GM18511 (cell line): ENCODE measurements around the gene RMI2.

ENCODE experiments used
- ATAC-seq: cut with Tn5 transposase; IDR thresholded peaks from one replicate; pipeline ENCODE4 v1.9.1; 2021; ENCODE audit warnings: mild to moderate bottlenecking, moderate library complexity; ENCODE audit not compliant: unreplicated experiment

Gene RMI2

DNA sequence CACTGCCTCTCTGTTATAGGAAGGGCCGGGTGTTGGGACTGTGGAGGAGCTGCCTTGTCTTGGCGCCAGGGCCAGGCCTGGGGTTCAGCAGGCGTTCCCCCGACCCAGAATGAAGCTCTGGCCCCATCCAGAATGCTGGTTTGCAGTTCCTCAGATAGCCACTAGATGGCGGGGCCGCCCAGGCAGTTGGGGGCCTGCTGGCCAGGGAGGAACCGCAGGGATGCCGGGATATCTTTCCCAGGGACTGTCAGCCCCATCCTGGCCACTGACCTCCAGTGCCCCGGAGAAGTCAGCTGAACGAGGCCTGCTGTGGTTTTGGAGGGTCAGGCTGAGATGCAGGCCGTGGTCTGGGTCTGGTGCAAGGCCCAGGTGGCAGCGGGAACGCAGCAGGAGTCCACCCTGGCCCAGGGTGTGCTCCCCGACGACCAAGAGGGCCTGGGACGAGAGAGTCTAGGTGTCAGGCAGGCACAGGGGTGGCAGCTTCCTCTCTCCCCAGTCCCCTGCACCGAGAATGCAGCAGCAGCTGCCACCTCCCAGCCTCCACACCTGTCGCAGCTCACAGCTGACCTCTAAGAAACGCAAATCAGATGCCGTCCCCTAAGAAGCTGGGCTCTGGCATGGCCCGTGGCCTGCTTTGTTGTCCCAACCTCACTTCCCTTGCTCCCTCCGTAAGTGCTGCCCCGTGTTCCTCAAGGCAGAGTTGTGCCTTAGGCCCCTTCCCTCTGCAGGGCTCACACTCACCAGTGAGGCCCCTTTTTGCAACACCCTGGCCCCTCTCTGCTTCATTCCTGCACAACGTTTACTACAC, 51.2 kb downstream of the RMI2 start:
- no peak for ATAC-seq

DNA sequence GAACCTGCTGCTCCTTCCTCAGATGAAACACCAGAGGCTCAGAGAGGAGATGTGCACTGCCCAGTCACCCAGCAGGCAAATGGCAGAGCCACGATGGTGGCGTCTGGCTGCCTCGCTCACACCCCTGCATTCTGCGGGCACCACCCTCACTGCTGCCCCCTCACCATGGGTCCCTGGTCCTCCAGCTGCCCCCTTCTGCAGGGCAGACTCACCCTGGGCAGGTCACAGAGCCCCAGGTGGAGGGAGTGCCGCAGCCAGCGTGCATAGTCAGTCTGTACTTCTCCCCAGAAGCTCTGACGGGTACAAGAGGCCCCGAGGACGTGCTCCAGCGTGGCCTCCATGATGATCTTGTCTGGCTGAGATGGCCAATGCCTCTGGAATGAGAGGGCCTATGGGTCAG, 52.9 kb downstream of the RMI2 start:
- no peak for ATAC-seq

DNA sequence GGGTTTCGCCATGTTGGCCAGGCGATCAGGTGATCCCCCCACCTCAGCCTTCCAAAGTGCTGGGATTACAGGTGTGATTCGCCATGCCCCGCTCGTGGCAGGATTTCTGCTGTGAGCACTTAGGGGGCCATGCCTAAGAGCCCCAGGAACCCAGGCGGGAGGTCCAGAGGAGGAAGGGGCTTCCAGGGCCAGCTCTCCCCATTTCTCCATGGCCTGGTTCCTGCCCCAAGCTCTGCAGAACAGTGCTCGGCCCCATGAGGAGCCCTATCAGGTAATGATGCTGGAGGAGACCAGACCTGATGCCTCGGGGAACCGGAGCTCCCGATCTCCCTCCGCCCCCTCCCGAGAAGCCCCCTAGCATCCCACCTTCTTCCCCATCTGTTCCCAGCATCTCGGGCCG, 53.6 kb downstream of the RMI2 start:
- no peak for ATAC-seq

GRCh38 chr16:11399261-11399831, 54.1 kb downstream of the RMI2 start:
- no peak for ATAC-seq

DNA sequence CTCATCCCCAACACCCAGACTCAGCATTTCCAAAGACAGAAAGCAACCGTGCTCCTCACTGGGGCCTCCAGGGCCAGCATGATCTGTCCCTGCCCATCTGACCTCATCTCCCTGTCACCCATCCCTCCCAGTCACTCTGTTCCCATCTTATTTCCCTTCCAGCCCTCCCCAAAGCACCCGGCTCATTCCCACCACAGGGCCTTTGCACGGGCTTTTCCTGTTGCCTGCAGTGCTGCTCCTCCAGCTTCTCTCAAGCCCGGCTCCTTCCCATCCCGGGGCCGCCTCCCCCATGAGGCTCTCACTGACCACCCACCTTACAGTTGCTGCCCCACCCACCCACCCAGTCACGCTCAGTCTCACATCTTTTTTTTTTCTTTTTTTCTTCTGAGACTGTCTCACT, 54.8 kb downstream of the RMI2 start:
- no peak for ATAC-seq
